ENCODE measurements around the gene RBBP4. TPM values are rescaled to one million over a fixed set of nuclear protein-coding genes. Genes with fewer than 3 reads are reported as not detected.

RBBP4 gene
- polyA plus RNA-seq, 1 donor from 2014 or later, result 270 TPM

DNA sequence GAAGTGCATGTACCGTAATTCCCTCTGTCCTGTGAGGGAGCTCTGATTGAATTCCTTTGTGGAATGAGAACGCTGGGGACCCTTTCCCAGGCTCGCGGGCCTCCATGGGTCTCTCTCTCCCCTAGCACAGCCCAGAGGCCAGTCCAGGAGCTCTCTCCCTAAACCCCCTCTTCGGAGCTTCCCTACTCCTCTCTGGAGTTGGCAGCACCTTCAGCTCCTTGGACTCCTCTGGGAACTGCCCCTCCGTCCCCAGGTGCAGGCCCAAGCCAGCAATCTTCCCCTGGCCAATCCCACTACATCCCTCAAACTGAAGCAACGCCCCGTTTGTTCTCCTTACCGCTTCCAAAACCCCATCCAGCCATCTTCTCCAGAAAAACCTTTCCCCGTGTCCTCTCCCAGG lies 62.1 kb downstream of the RBBP4 start:
- H3K4me2 ChIP-seq (ENCODE audit: low read length), result no peak overlapping the region
- no peaks in the 10 kb centered on the region for H3F3A ChIP-seq (ENCODE audit: insufficient read depth, low read length, poor library complexity, severe bottlenecking)
- no peak overlapping the region for H2AFZ ChIP-seq (ENCODE audit: low read depth, low read length)
- no peaks in the 10 kb centered on the region for H3K9me2 ChIP-seq (ENCODE audit: insufficient read depth, low read length)
- no peaks in the 10 kb centered on the region for H4K20me1 ChIP-seq (ENCODE audit: insufficient read depth)
- H3K27ac ChIP-seq (ENCODE audit: low read length), result no peak overlapping the region
- no peak overlapping the region for H3K9ac ChIP-seq (ENCODE audit: low read length)
- H3K79me2 ChIP-seq (replicated peaks; ENCODE audit: insufficient read depth, low read length), result no peaks in the 10 kb centered on the region
- no peak overlapping the region for H3K4me3 ChIP-seq (ENCODE audit: low read length)
- no peaks in the 10 kb centered on the region for H3K9me3 ChIP-seq (ENCODE audit: low read length)
- H3K36me3 ChIP-seq (ENCODE audit: insufficient read depth, low read length), result no peaks in the 10 kb centered on the region
- no peaks in the 10 kb centered on the region for H3K27me3 ChIP-seq (ENCODE audit: insufficient read depth, low read depth, low read length)
- TF ChIP-seq EP300 (conservative IDR thresholded peaks at IDR 0.05; ENCODE audit: poor library complexity, severe bottlenecking) (no peak), EZH2 (IDR thresholded peaks at IDR 0.05; ENCODE audit: borderline replicate concordance, insufficient read depth, low read length, poor library complexity, severe bottlenecking) (no peak), RAD21 (conservative IDR thresholded peaks at IDR 0.05) (no peak), POLR2AphosphoS5 (IDR thresholded peaks at IDR 0.05) (no peak), SMC3 (conservative IDR thresholded peaks at IDR 0.05; ENCODE audit: poor library complexity) (no peak), TAF1 (IDR thresholded peaks at IDR 0.05; ENCODE audit: low read depth) (no peak), MXI1 (conservative IDR thresholded peaks at IDR 0.05; ENCODE audit: poor library complexity, severe bottlenecking) (no peak)
- TF ChIP-seq, protein P1, sequence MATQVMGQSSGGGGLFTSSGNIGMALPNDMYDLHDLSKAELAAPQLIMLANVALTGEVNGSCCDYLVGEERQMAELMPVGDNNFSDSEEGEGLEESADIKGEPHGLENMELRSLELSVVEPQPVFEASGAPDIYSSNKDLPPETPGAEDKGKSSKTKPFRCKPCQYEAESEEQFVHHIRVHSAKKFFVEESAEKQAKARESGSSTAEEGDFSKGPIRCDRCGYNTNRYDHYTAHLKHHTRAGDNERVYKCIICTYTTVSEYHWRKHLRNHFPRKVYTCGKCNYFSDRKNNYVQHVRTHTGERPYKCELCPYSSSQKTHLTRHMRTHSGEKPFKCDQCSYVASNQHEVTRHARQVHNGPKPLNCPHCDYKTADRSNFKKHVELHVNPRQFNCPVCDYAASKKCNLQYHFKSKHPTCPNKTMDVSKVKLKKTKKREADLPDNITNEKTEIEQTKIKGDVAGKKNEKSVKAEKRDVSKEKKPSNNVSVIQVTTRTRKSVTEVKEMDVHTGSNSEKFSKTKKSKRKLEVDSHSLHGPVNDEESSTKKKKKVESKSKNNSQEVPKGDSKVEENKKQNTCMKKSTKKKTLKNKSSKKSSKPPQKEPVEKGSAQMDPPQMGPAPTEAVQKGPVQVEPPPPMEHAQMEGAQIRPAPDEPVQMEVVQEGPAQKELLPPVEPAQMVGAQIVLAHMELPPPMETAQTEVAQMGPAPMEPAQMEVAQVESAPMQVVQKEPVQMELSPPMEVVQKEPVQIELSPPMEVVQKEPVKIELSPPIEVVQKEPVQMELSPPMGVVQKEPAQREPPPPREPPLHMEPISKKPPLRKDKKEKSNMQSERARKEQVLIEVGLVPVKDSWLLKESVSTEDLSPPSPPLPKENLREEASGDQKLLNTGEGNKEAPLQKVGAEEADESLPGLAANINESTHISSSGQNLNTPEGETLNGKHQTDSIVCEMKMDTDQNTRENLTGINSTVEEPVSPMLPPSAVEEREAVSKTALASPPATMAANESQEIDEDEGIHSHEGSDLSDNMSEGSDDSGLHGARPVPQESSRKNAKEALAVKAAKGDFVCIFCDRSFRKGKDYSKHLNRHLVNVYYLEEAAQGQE (IDR thresholded peaks at IDR 0.05; ENCODE audit: borderline replicate concordance), result no peak
- TF ChIP-seq, protein P2, sequence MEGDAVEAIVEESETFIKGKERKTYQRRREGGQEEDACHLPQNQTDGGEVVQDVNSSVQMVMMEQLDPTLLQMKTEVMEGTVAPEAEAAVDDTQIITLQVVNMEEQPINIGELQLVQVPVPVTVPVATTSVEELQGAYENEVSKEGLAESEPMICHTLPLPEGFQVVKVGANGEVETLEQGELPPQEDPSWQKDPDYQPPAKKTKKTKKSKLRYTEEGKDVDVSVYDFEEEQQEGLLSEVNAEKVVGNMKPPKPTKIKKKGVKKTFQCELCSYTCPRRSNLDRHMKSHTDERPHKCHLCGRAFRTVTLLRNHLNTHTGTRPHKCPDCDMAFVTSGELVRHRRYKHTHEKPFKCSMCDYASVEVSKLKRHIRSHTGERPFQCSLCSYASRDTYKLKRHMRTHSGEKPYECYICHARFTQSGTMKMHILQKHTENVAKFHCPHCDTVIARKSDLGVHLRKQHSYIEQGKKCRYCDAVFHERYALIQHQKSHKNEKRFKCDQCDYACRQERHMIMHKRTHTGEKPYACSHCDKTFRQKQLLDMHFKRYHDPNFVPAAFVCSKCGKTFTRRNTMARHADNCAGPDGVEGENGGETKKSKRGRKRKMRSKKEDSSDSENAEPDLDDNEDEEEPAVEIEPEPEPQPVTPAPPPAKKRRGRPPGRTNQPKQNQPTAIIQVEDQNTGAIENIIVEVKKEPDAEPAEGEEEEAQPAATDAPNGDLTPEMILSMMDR (IDR thresholded peaks at IDR 0.05; ENCODE audit: poor library complexity, severe bottlenecking), result no peak

GRCh38 chr1:32714277-32714676 lies 63.3 kb downstream of the RBBP4 start:
- no peaks in the 10 kb centered on the region for H3K9me3 ChIP-seq (ENCODE audit: low read length)
- no peaks in the 10 kb centered on the region for H3K27me3 ChIP-seq (ENCODE audit: insufficient read depth, low read depth, low read length)
- no peak overlapping the region for H3K9ac ChIP-seq (ENCODE audit: low read length)
- H3K4me3 ChIP-seq (ENCODE audit: low read length), result no peak overlapping the region
- no peak overlapping the region for H3K27ac ChIP-seq (ENCODE audit: low read length)
- no peaks in the 10 kb centered on the region for H3K9me2 ChIP-seq (ENCODE audit: insufficient read depth, low read length)
- TF ChIP-seq, protein P2 (IDR thresholded peaks at IDR 0.05; ENCODE audit: poor library complexity, severe bottlenecking), result no peak
- no peak for TF ChIP-seq TAF1 (IDR thresholded peaks at IDR 0.05; ENCODE audit: low read depth)
- TF ChIP-seq RAD21 (conservative IDR thresholded peaks at IDR 0.05), result no peak
- no peak for TF ChIP-seq SMC3 (conservative IDR thresholded peaks at IDR 0.05; ENCODE audit: poor library complexity)
- no peak for TF ChIP-seq POLR2AphosphoS5 (IDR thresholded peaks at IDR 0.05)
- TF ChIP-seq EP300 (conservative IDR thresholded peaks at IDR 0.05; ENCODE audit: poor library complexity, severe bottlenecking), result no peak
- no peak for TF ChIP-seq EZH2 (IDR thresholded peaks at IDR 0.05; ENCODE audit: borderline replicate concordance, insufficient read depth, low read length, poor library complexity, severe bottlenecking)
- H3K4me2 ChIP-seq (ENCODE audit: low read length), result no peak overlapping the region
- H3F3A ChIP-seq (ENCODE audit: insufficient read depth, low read length, poor library complexity, severe bottlenecking), result no peaks in the 10 kb centered on the region
- H3K36me3 ChIP-seq (ENCODE audit: insufficient read depth, low read length), result no peaks in the 10 kb centered on the region
- no peaks in the 10 kb centered on the region for H3K79me2 ChIP-seq (replicated peaks; ENCODE audit: insufficient read depth, low read length)
- no peak overlapping the region for H2AFZ ChIP-seq (ENCODE audit: low read depth, low read length)
- no peaks in the 10 kb centered on the region for H4K20me1 ChIP-seq (ENCODE audit: insufficient read depth)
